H9 (cell line): ENCODE data around the gene NRXN3. TPM values are rescaled to one million over a fixed set of nuclear protein-coding genes. Genes with fewer than 3 reads are reported as not detected.

Source experiments
- DNase-seq: peaks from one replicate; pipeline ENCODE4 v3.0.0-alpha.2; 2017
- H2AFZ ChIP-seq: one replicate; pipeline ENCODE4 v1.6.1; 2013; ENCODE audit warnings: mild to moderate bottlenecking, low read length, control low read depth, moderate library complexity
- H2AK5ac ChIP-seq: 2 replicates; pipeline ENCODE4 v1.6.1; 2013; ENCODE audit warnings: low read length, control low read depth, mixed read lengths; ENCODE audit not compliant: insufficient read length
- H2BK120ac ChIP-seq: one replicate; pipeline ENCODE4 v1.6.1; 2013; ENCODE audit warnings: low read depth, mild to moderate bottlenecking, low read length, control low read depth, inconsistent platforms; ENCODE audit not compliant: poor library complexity, severe bottlenecking
- H2BK12ac ChIP-seq: 2 replicates; pipeline ENCODE4 v1.6.1; 2013; ENCODE audit warnings: low read length, control low read depth, mixed read lengths, low read depth; ENCODE audit not compliant: insufficient read length
- H2BK15ac ChIP-seq: 2 replicates; pipeline ENCODE4 v1.6.1; 2013; ENCODE audit warnings: low read depth, low read length, control low read depth
- H2BK20ac ChIP-seq: one replicate; pipeline ENCODE4 v1.6.1; 2013; ENCODE audit warnings: low read depth, mild to moderate bottlenecking, low read length, control low read depth, inconsistent platforms; ENCODE audit not compliant: poor library complexity, severe bottlenecking
- H2BK5ac ChIP-seq: 2 replicates; pipeline ENCODE4 v1.6.1; 2013; ENCODE audit warnings: low read length, control low read depth, mixed read lengths; ENCODE audit not compliant: insufficient read length
- H3K14ac ChIP-seq: 2 replicates; pipeline ENCODE4 v1.6.1; 2013; ENCODE audit warnings: low read length, control low read depth; ENCODE audit not compliant: insufficient read depth
- H3K18ac ChIP-seq: 2 replicates; pipeline ENCODE4 v1.6.1; 2013; ENCODE audit warnings: low read depth, mild to moderate bottlenecking, mixed read lengths, low read length, control low read depth; ENCODE audit not compliant: insufficient read length
- H3K23ac ChIP-seq: 2 replicates; pipeline ENCODE4 v1.6.1; 2013; ENCODE audit warnings: low read length, control low read depth, mixed read lengths, low read depth; ENCODE audit not compliant: insufficient read length
- H3K23me2 ChIP-seq: 2 replicates; pipeline ENCODE4 v1.6.1; 2013; ENCODE audit warnings: low read depth, mild to moderate bottlenecking, mixed read lengths, low read length, control low read depth; ENCODE audit not compliant: insufficient read length, poor library complexity, severe bottlenecking
- H3K27ac ChIP-seq: 2 replicates; pipeline ENCODE4 v1.5.1; 2013; ENCODE audit warnings: low read length, control low read depth, mixed read lengths, low read depth; ENCODE audit not compliant: insufficient read length
- H3K27me3 ChIP-seq: 2 replicates; pipeline ENCODE4 v1.6.1; 2013; ENCODE audit warnings: low read length, control low read depth, inconsistent platforms; ENCODE audit not compliant: insufficient read depth
- H3K4ac ChIP-seq: 2 replicates; pipeline ENCODE4 v1.6.1; 2013; ENCODE audit warnings: low read depth, mild to moderate bottlenecking, control low read depth, inconsistent platforms, low read length, moderate library complexity
- H3K4me1 ChIP-seq: 2 replicates; pipeline ENCODE4 v1.6.1; 2013; ENCODE audit warnings: low read length, control low read depth, inconsistent platforms; ENCODE audit not compliant: insufficient read depth
- H3K4me2 ChIP-seq: 2 replicates; pipeline ENCODE4 v1.6.1; 2013; ENCODE audit warnings: low read length, control low read depth, mixed read lengths; ENCODE audit not compliant: insufficient read length, insufficient read depth
- H3K56ac ChIP-seq: 2 replicates; pipeline ENCODE4 v1.6.1; 2013; ENCODE audit warnings: low read depth, mild to moderate bottlenecking, mixed read lengths, low read length, control low read depth; ENCODE audit not compliant: insufficient read length
- H3K79me1 ChIP-seq: 2 replicates; pipeline ENCODE4 v1.6.1; 2013; ENCODE audit warnings: low read depth, mild to moderate bottlenecking, moderate library complexity, low read length, control low read depth, inconsistent platforms; ENCODE audit not compliant: insufficient read depth, poor library complexity, severe bottlenecking
- H3K79me2 ChIP-seq: 2 replicates; pipeline ENCODE4 v1.6.1; 2013; ENCODE audit warnings: low read length, control low read depth, inconsistent platforms; ENCODE audit not compliant: insufficient read depth
- H3K9ac ChIP-seq: 2 replicates; pipeline ENCODE4 v1.6.1; 2013; ENCODE audit warnings: low read length, control low read depth, mixed read lengths; ENCODE audit not compliant: insufficient read length; ENCODE audit errors: extremely low read depth
- H3K9me3 ChIP-seq: one replicate; pipeline ENCODE4 v1.6.1; 2013; ENCODE audit warnings: low read depth, low read length, inconsistent platforms; ENCODE audit not compliant: control insufficient read depth
- H3T11ph ChIP-seq: one replicate; pipeline ENCODE4 v1.6.1; 2013; ENCODE audit warnings: mild to moderate bottlenecking, low read length, control low read depth, inconsistent platforms
- H4K20me1 ChIP-seq: one replicate; pipeline ENCODE4 v1.6.1; 2013; ENCODE audit not compliant: control insufficient read depth, insufficient read length, insufficient read depth
- H4K5ac ChIP-seq: 2 replicates; pipeline ENCODE4 v1.6.1; 2013; ENCODE audit warnings: low read depth, mild to moderate bottlenecking, mixed read lengths, low read length, control low read depth; ENCODE audit not compliant: insufficient read length
- H4K8ac ChIP-seq: replicated peaks from 2 replicates; pipeline ENCODE4 v1.6.1; 2013; ENCODE audit warnings: low read length, control low read depth, mixed read lengths, low read depth; ENCODE audit not compliant: insufficient read length
- H4K91ac ChIP-seq: 2 replicates; pipeline ENCODE4 v1.6.1; 2013; ENCODE audit warnings: low read depth, mild to moderate bottlenecking, moderate library complexity, mixed read lengths, low read length, control low read depth; ENCODE audit not compliant: insufficient read length
- H3K27ac Mint-ChIP-seq, 3 experiments: 2 replicates in 2 of 3; 3 replicates in 1 of 3; pipeline ENCODE4 v1.8.0; 2020 to 2021; ENCODE audit warnings: mixed read lengths in 3 of 3, mild to moderate bottlenecking in 1 of 3, moderate library complexity in 1 of 3
- H3K27me3 Mint-ChIP-seq: 2 replicates; pipeline ENCODE4 v1.8.0; 2021; ENCODE audit warnings: low read depth, mild to moderate bottlenecking, moderate library complexity, mixed read lengths
- H3K36me3 Mint-ChIP-seq, 3 experiments: 2 replicates in 2 of 3; 3 replicates in 1 of 3; pipeline ENCODE4 v1.8.0; 2020 to 2021; ENCODE audit warnings: low read depth in 3 of 3, mixed read lengths in 3 of 3; ENCODE audit not compliant: insufficient read depth in 1 of 3
- H3K4me1 Mint-ChIP-seq, 2 experiments: 2 replicates each; pipeline ENCODE4 v1.8.0; 2020; ENCODE audit warnings: mixed read lengths in 2 of 2
- H3K4me3 Mint-ChIP-seq, 2 experiments: 2 replicates in 1 of 2; 3 replicates in 1 of 2; pipeline ENCODE4 v1.8.0; 2020 to 2021; ENCODE audit warnings: mild to moderate bottlenecking in 2 of 2, mixed read lengths in 2 of 2, moderate library complexity in 1 of 2
- H3K9me3 Mint-ChIP-seq, 2 experiments: 2 replicates in 1 of 2; 3 replicates in 1 of 2; pipeline ENCODE4 v1.8.0; 2020; ENCODE audit warnings: mild to moderate bottlenecking in 2 of 2, mixed read lengths in 2 of 2, moderate library complexity in 1 of 2
- CTCF ChIP-seq: fragments of 200-600 bp; sonication (generic); conservative IDR thresholded peaks from 3 replicates; pipeline ENCODE4 v1.8.0; 2021; ENCODE audit warnings: antibody characterized with exemption, mild to moderate bottlenecking
- WGBS: extraction: QIAGEN DNeasy Blood & Tissue Kit; methylation state at CpG from one replicate; pipeline ENCODE4 v1.1.7; 2013; ENCODE audit warnings: missing lambda C conversion rate, low lambda C conversion rate, mixed read lengths; ENCODE audit not compliant: insufficient read length; ENCODE audit errors: extremely low coverage; 5-methylcytosine and 5-hydroxymethylcytosine counted together
- total RNA-seq: library from RNA; stranded (reverse); gene quantifications from 2 replicates; pipeline ENCODE4 v1.2.1, GENCODE V29; 2021

Gene NRXN3
- total RNA-seq, 1 experiment from 2014 or later, result 1.8 TPM

DNA sequence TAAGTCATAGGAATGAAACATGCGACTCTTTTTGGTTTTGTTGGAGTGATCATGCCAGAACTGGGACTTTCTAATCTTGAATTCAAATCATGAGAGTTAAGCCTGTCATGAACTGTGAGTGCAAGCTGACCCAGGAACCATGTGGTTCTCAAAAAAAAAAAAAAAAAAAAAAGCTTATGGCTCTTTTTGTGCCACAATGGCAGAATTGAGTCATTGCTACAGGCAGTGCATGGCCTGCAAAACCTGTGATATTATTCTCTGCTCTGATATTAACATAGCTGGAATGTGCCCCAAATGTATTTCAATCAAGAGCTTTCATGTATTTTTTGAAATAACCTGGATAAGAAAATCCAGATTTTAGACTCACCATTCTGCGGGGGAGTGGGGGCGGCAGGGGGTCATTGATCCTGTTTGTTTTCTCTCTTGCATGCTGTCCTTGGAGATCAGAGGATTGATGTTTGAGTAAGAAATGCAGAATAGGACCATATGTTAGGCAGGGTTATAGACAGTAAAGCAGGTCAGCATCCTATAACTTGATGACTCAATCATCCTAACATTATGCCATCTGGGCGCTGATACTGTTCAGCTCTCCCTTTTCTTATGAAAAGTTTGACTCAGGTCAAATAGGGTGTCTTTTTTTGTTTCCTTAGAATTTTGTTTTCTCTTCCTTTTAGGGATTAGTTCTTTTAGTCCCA lies 1243.7 kb downstream of the NRXN3 start:
- no CpG with 5 or more reads among the region's 4 CpGs for WGBS
- no peaks in the 10 kb centered on the region for H4K20me1 ChIP-seq
- H2BK120ac ChIP-seq, result no peak overlapping the region
- H3K79me2 ChIP-seq, result no peaks in the 10 kb centered on the region
- no peak overlapping the region for H2BK15ac ChIP-seq
- no peaks in the 10 kb centered on the region for H3K9me3 Mint-ChIP-seq
- H3K36me3 Mint-ChIP-seq, result no peaks in the 10 kb centered on the region
- no peak overlapping the region for H3K4me2 ChIP-seq
- no peak overlapping the region for H3K14ac ChIP-seq
- no peak overlapping the region for H3K27ac Mint-ChIP-seq
- H2BK20ac ChIP-seq, result no peak overlapping the region
- H3K27me3 ChIP-seq, result no peaks in the 10 kb centered on the region
- H4K5ac ChIP-seq, result no peak overlapping the region
- no peak overlapping the region for H3T11ph ChIP-seq
- H3K79me1 ChIP-seq, result no peaks in the 10 kb centered on the region
- no peak overlapping the region for H3K9ac ChIP-seq
- no peak overlapping the region for H3K23ac ChIP-seq
- H3K18ac ChIP-seq, result no peak overlapping the region
- no peak overlapping the region for H3K56ac ChIP-seq
- no peak overlapping the region for H2BK12ac ChIP-seq
- peaks cover 10 to 19% of the 10 kb centered on the region in 2 experiments for H3K4me1 Mint-ChIP-seq
- H3K9me3 ChIP-seq, result no peaks in the 10 kb centered on the region
- DNase-seq, result no peak
- H3K4me1 ChIP-seq, result no peaks in the 10 kb centered on the region
- H3K23me2 ChIP-seq, result no peaks in the 10 kb centered on the region
- H2AK5ac ChIP-seq, result no peak overlapping the region
- no peak overlapping the region for H3K27ac ChIP-seq
- no peak overlapping the region for H4K8ac ChIP-seq
- TF ChIP-seq CTCF, result no peak
- H2AFZ ChIP-seq, result no peak overlapping the region
- no peak overlapping the region for H2BK5ac ChIP-seq
- no peak overlapping the region for H4K91ac ChIP-seq
- H3K4ac ChIP-seq, result no peak overlapping the region
- no peak overlapping the region for H3K4me3 Mint-ChIP-seq
- no peaks in the 10 kb centered on the region for H3K27me3 Mint-ChIP-seq
